HG02943 (cell line): ENCODE measurements around the gene CD4.

Experiments
- ATAC-seq: cut with Tn5 transposase; IDR thresholded peaks from one replicate; pipeline ENCODE4 v1.9.1; 2021; ENCODE audit warnings: mild to moderate bottlenecking, low read depth, moderate library complexity; ENCODE audit not compliant: unreplicated experiment

CD4 gene

GRCh38 chr12:6777386-6777785 lies 11.9 kb upstream of the CD4 start:
- ATAC-seq: no peak

- no peak for ATAC-seq
Observed at GRCh38 chr12:6778217-6778573, 11.1 kb upstream of the CD4 start.

GRCh38 chr12:6778574-6779550 lies 10.5 kb upstream of the CD4 start:
- peak; percentile 73 for ATAC-seq

- no peak for ATAC-seq
Observed at GRCh38 chr12:6779708-6780432, 9.5 kb upstream of the CD4 start.

GRCh38 chr12:6780573-6780972 lies 8.8 kb upstream of the CD4 start:
- ATAC-seq: no peak

- no peak for ATAC-seq
Observed at GRCh38 chr12:6782119-6782518, 7.2 kb upstream of the CD4 start.

- no peak for ATAC-seq
Observed at GRCh38 chr12:6782850-6783566, 6.3 kb upstream of the CD4 start.

- no peak for ATAC-seq
Observed at GRCh38 chr12:6783828-6784227, 5.5 kb upstream of the CD4 start.

- no peak for ATAC-seq
Observed at GRCh38 chr12:6784296-6784695, 5.0 kb upstream of the CD4 start.

GRCh38 chr12:6784761-6785160 lies 4.6 kb upstream of the CD4 start:
- ATAC-seq: no peak

GRCh38 chr12:6786416-6787094 lies 2.8 kb upstream of the CD4 start:
- ATAC-seq: no peak

GRCh38 chr12:6787309-6787708 lies 2.0 kb upstream of the CD4 start:
- no peak for ATAC-seq

- no peak for ATAC-seq
Observed at GRCh38 chr12:6790496-6791150, 1.3 kb downstream of the CD4 start.

- ATAC-seq: no peak
Observed at GRCh38 chr12:6791931-6792520, 2.7 kb downstream of the CD4 start.

GRCh38 chr12:6792522-6793201 lies 3.3 kb downstream of the CD4 start:
- ATAC-seq: no peak

- no peak for ATAC-seq
Observed at GRCh38 chr12:6795088-6795487, 5.8 kb downstream of the CD4 start.

- no peak for ATAC-seq
Observed at GRCh38 chr12:6796576-6796975, 7.2 kb downstream of the CD4 start.

- ATAC-seq: no peak
Observed at GRCh38 chr12:6799147-6799546, 9.8 kb downstream of the CD4 start.

- no peak for ATAC-seq
Observed at GRCh38 chr12:6807170-6807569, 17.8 kb downstream of the CD4 start.
